OCI-LY3 (cell line): Measurements from ENCODE around the gene PTCHD1.

Source experiments
- H2AFZ ChIP-seq: fragments of 200-600, 300-600 bp; shearing (Covaris generic); 2 replicates; pipeline ENCODE4 v1.6.0; 2014; ENCODE audit warnings: antibody characterized with exemption, low read depth, low read length
- H3K27ac ChIP-seq: fragments of 200-600, 300-600 bp; sonication (generic); 2 replicates; pipeline ENCODE4 v1.5.1; 2014; ENCODE audit warnings: mild to moderate bottlenecking, low read length, moderate library complexity, mixed read lengths
- H3K27me3 ChIP-seq: fragments of 200-600, 300-600 bp; sonication (generic); 2 replicates; pipeline ENCODE4 v1.6.1; 2014; ENCODE audit warnings: low read depth, low read length, mixed read lengths
- H3K36me3 ChIP-seq: fragments of 200-600, 300-600 bp; sonication (generic); replicated peaks from 2 replicates; pipeline ENCODE3; 2014; ENCODE audit warnings: low read depth, low read length, mixed read lengths
- H3K4me1 ChIP-seq: fragments of 300-600, 200-600 bp; sonication (generic); 2 replicates; pipeline ENCODE4 v1.6.1; 2014; ENCODE audit warnings: low read length, mixed read lengths
- H3K4me2 ChIP-seq: fragments of 200-600, 300-600 bp; sonication (generic); 2 replicates; pipeline ENCODE4 v1.6.1; 2014; ENCODE audit warnings: low read length, mixed read lengths
- H3K4me3 ChIP-seq: fragments of 300-600, 200-600 bp; sonication (generic); 2 replicates; pipeline ENCODE4 v1.5.1; 2014; ENCODE audit warnings: antibody characterized with exemption, mild to moderate bottlenecking, low read length, moderate library complexity
- H3K79me2 ChIP-seq: fragments of 300-600, 200-600 bp; shearing (Covaris generic); 2 replicates; pipeline ENCODE4 v1.6.1; 2014; ENCODE audit warnings: mild to moderate bottlenecking, low read length, mixed read lengths
- H3K9ac ChIP-seq: fragments of 300-600, 200-600 bp; shearing (Covaris generic); 2 replicates; pipeline ENCODE4 v1.6.0; 2014; ENCODE audit warnings: mild to moderate bottlenecking, low read length, moderate library complexity
- H3K9me3 ChIP-seq: fragments of 200-600, 300-600 bp; shearing (Covaris generic); 2 replicates; pipeline ENCODE4 v1.6.1; 2014; ENCODE audit warnings: low read length, mixed read lengths; ENCODE audit not compliant: insufficient read depth
- H4K20me1 ChIP-seq: fragments of 200-600, 300-600 bp; sonication (generic); 2 replicates; pipeline ENCODE4 v1.6.1; 2016; ENCODE audit warnings: low read length, mixed read lengths; ENCODE audit not compliant: insufficient read depth
- CTCF ChIP-seq: fragments of 200-600, 300-600 bp; sonication (generic); IDR thresholded peaks from 2 replicates; pipeline ENCODE4 v1.5.1; 2014; ENCODE audit warnings: antibody characterized with exemption, low read length, low read depth
- EZH2phosphoT487 ChIP-seq: fragments of 200-600 bp; shearing (Covaris generic); IDR thresholded peaks from 2 replicates; pipeline ENCODE4 v1.6.1; 2018; ENCODE audit warnings: antibody characterized with exemption, mixed run types, low read depth

PTCHD1 gene

GRCh38 chrX:23334848-23335599 is at the start of gene PTCHD1:
Gene PTCHD1, plus strand, starts transcription at chrX:23334849. Its CDS starts 27 bp downstream, at chrX:23334876.
- Histone ChIP-seq H3K4me2 (no peak within 1 kb of the TSS), H3K9ac (no peak within 1 kb of the TSS), H3K27ac (no peak within 1 kb of the TSS), H3K9me3 (no peaks in the 10 kb centered on the region), H3K4me1 (no peaks in the 10 kb centered on the region), H3K4me3 (no peak within 1 kb of the TSS), H3K79me2 (no peaks in the 10 kb centered on the region), H3K27me3 (no peaks in the 10 kb centered on the region; the same call in 1 of the 2 replicates), H3K36me3 (no peaks in the 10 kb centered on the region), H4K20me1 (no peaks in the 10 kb centered on the region), H2AFZ (no peak within 1 kb of the TSS)
- TF ChIP-seq CTCF: no peak
- TF ChIP-seq EZH2phosphoT487: no peak

DNA sequence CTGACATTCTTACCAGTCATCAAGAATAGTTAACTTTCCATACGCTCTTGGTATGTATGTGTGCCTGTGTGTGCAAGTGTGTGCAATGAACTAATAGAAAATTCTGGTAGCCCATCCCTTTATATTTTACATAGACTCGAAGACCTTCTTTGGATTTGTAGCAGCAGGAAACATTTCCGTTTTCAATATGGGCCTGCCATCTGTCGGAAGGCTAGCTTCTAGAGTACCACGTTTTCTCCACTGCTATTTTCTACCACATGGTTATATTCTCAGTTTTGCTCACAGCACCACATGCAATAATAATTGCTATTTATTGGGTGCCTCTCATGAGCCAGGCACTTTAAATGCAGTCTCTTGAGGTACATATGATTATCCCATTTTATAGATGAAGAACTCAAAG is 47.9 kb upstream of the PTCHD1 start:
- TF ChIP-seq EZH2phosphoT487 (no peak), CTCF (no peak)
- Histone ChIP-seq H3K36me3 (no peaks in the 10 kb centered on the region), H3K27ac (no peak overlapping the region), H3K79me2 (no peaks in the 10 kb centered on the region), H4K20me1 (no peaks in the 10 kb centered on the region), H2AFZ (no peak overlapping the region), H3K27me3 (no peaks in the 10 kb centered on the region), H3K4me3 (no peak overlapping the region), H3K4me2 (no peak overlapping the region), H3K9me3 (no peaks in the 10 kb centered on the region), H3K9ac (no peak overlapping the region), H3K4me1 (no peaks in the 10 kb centered on the region)

- Histone ChIP-seq H3K9ac (no peak overlapping the region), H3K27me3 (no peaks in the 10 kb centered on the region), H3K4me1 (no peaks in the 10 kb centered on the region), H3K9me3 (no peaks in the 10 kb centered on the region), H3K4me3 (no peak overlapping the region), H3K36me3 (no peaks in the 10 kb centered on the region), H3K79me2 (no peaks in the 10 kb centered on the region), H3K4me2 (no peak overlapping the region), H3K27ac (no peak overlapping the region), H4K20me1 (no peaks in the 10 kb centered on the region), H2AFZ (no peak overlapping the region)
- no peak for TF ChIP-seq EZH2phosphoT487
- no peak for TF ChIP-seq CTCF
Observed at GRCh38 chrX:23287191-23287725, 47.4 kb upstream of the PTCHD1 start.

DNA sequence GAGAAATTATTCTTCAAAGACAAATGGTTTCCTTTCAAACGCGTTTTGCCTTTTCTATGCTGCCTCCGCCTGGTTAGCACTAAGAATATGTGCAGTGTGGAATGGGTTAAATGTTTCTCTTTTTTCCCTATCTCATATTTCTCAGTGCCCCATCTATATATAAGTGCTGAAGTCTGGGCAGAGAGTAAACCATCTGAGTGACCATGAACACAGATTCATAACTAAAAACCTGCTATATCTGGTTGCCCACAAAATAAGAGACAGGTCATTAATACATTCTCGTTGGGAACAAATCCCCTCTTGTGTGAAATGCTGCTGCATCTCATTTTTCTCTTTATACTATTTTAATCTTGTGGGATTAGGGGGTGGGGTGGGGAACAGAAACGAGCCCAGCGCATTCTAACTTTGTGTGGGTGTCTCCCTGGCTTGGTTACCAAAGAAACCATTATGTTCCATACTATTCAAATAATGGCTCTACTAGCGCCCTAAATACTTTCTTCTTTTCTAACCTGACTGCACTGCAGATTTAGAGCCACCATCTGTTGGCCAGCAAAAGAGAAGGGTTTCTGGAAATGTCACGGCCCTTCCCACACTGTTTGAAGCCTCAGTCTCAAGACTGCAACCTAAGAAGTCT is 42.2 kb upstream of the PTCHD1 start:
- Histone ChIP-seq H3K79me2 (no peaks in the 10 kb centered on the region), H4K20me1 (no peaks in the 10 kb centered on the region), H3K27me3 (no peaks in the 10 kb centered on the region), H3K4me3 (no peak overlapping the region), H3K9me3 (no peaks in the 10 kb centered on the region), H3K36me3 (no peaks in the 10 kb centered on the region), H3K9ac (no peak overlapping the region), H3K4me1 (no peaks in the 10 kb centered on the region), H3K27ac (no peak overlapping the region), H2AFZ (no peak overlapping the region), H3K4me2 (no peak overlapping the region)
- TF ChIP-seq CTCF (no peak), EZH2phosphoT487 (no peak)
